Stimulated activated CD4-positive, alpha-beta T cell treated with anti-CD3 and anti-CD28 coated beads, Interleukin-12 subunit alpha, Interleukin-12 subunit beta, amount 100 ng/mL, for 24 hours (primary cell): ENCODE measurements around the gene WNT2.
"Not testable (repeated sequence)": the region's sequence is repeated elsewhere in the genome, so short reads cannot be mapped to it uniquely, and the experiment has no call there.

Source experiments
- DNase-seq, 2 experiments: peaks; one replicate each; pipeline ENCODE4 v3.0.0-alpha.2; 2020; ENCODE audit warnings: low read depth in 2 of 2

WNT2 gene

GRCh38 chr7:117308891-117309290 lies 14.0 kb downstream of the WNT2 start:
- DNase-seq: no peak

- no peak for DNase-seq
These were observed 20.5 kb downstream of the WNT2 start for GRCh38 chr7:117302396-117302795.

GRCh38 chr7:117300506-117300905 lies 22.4 kb downstream of the WNT2 start:
- DNase-seq: not testable (repeated sequence)

- DNase-seq: no peak
These were observed 25.3 kb downstream of the WNT2 start for GRCh38 chr7:117297606-117298005.

GRCh38 chr7:117296066-117296465 lies 26.8 kb downstream of the WNT2 start:
- DNase-seq: no peak

- DNase-seq: no peak
These were observed 37.0 kb downstream of the WNT2 start for GRCh38 chr7:117285826-117286225.

- DNase-seq: no peak
These were observed 38.2 kb downstream of the WNT2 start for GRCh38 chr7:117284692-117285091.

- DNase-seq: no peak
These were observed 39.1 kb downstream of the WNT2 start for GRCh38 chr7:117283779-117284178.

GRCh38 chr7:117283371-117283770 lies 39.5 kb downstream of the WNT2 start:
- no peak for DNase-seq

- DNase-seq: no peak
These were observed 40.5 kb downstream of the WNT2 start for GRCh38 chr7:117282239-117282812.

GRCh38 chr7:117281562-117281961 lies 41.3 kb downstream of the WNT2 start:
- DNase-seq: no peak

- DNase-seq: no peak
These were observed 42.8 kb downstream of the WNT2 start for GRCh38 chr7:117279931-117280557.

GRCh38 chr7:117279203-117279602 lies 43.7 kb downstream of the WNT2 start:
- DNase-seq: no peak

- DNase-seq: no peak
These were observed 44.8 kb downstream of the WNT2 start for GRCh38 chr7:117278040-117278439.

GRCh38 chr7:117277576-117277975 lies 45.3 kb downstream of the WNT2 start:
- DNase-seq: no peak

- no peak for DNase-seq
These were observed 47.9 kb downstream of the WNT2 start for GRCh38 chr7:117274951-117275350.

GRCh38 chr7:117273814-117274225 lies 49.0 kb downstream of the WNT2 start:
- no peak for DNase-seq

GRCh38 chr7:117273325-117273724 lies 49.5 kb downstream of the WNT2 start:
- DNase-seq: no peak

- DNase-seq: no peak
These were observed 50.7 kb downstream of the WNT2 start for GRCh38 chr7:117272017-117272759.

- DNase-seq: no peak
These were observed 51.3 kb downstream of the WNT2 start for GRCh38 chr7:117271566-117271965.

- no peak for DNase-seq
These were observed 52.5 kb downstream of the WNT2 start for GRCh38 chr7:117270371-117270770.

GRCh38 chr7:117269886-117270285 lies 53.0 kb downstream of the WNT2 start:
- no peak for DNase-seq

GRCh38 chr7:117269417-117269816 lies 53.4 kb downstream of the WNT2 start:
- no peak for DNase-seq
